HepG2 (cell line): Measurements from ENCODE around the gene LTBR. TPM values are rescaled to one million over a fixed set of nuclear protein-coding genes. Genes with fewer than 3 reads are reported as not detected.

Experiments
- ELF3 ChIP-seq: IDR thresholded peaks from 2 replicates; pipeline ENCODE4 v1.6.1; 2016; ENCODE audit warnings: missing genetic modification reagents, missing compliant biosample characterization
- GTF2F1 ChIP-seq: fragments of 150-350 bp; IDR thresholded peaks from 2 replicates; pipeline ENCODE4 v1.6.1; 2014; ENCODE audit warnings: low read length
- HDAC2 ChIP-seq: sonication (generic); formaldehyde crosslinking; IDR thresholded peaks from 2 replicates; pipeline ENCODE4 v1.4.0; 2020; ENCODE audit warnings: missing genetic modification reagents
- HNF1B ChIP-seq: sonication (generic); formaldehyde crosslinking; IDR thresholded peaks from 2 replicates; pipeline ENCODE4 v1.5.1; 2020; ENCODE audit warnings: mild to moderate bottlenecking, moderate library complexity, missing genetic modification reagents
- IRF2 ChIP-seq: IDR thresholded peaks from 2 replicates; pipeline ENCODE4 v1.6.1; 2018; ENCODE audit warnings: missing genetic modification reagents, missing compliant biosample characterization
- KDM3A ChIP-seq: IDR thresholded peaks from 2 replicates; pipeline ENCODE4 v1.6.1; 2018; ENCODE audit warnings: low read depth, missing compliant biosample characterization
- MBNL3 ChIP-seq: fragments of 250-450 bp; sonication (Bioruptor Pico); conservative IDR thresholded peaks from 2 replicates; pipeline ENCODE4 v1.8.0; 2022; ENCODE audit warnings: mild to moderate bottlenecking, inconsistent platforms
- PAXIP1 ChIP-seq: sonication (generic); formaldehyde crosslinking; conservative IDR thresholded peaks from 2 replicates; pipeline ENCODE4 v1.4.0; 2020; ENCODE audit warnings: mild to moderate bottlenecking, missing genetic modification reagents, moderate library complexity
- SALL2 ChIP-seq: sonication (generic); formaldehyde crosslinking; IDR thresholded peaks from 2 replicates; pipeline ENCODE4 v1.8.1; 2023; ENCODE audit warnings: mild to moderate bottlenecking, missing genetic modification reagents, inconsistent platforms
- SIX4 ChIP-seq: sonication (generic); formaldehyde crosslinking; IDR thresholded peaks from 2 replicates; pipeline ENCODE4 v1.4.0; 2020; ENCODE audit warnings: missing genetic modification reagents
- SNAPC4 ChIP-seq: sonication (generic); formaldehyde crosslinking; IDR thresholded peaks from 2 replicates; pipeline ENCODE4 v1.4.0; 2020; ENCODE audit warnings: mild to moderate bottlenecking, missing genetic modification reagents
- ZBTB43 ChIP-seq: sonication (generic); formaldehyde crosslinking; conservative IDR thresholded peaks from 2 replicates; pipeline ENCODE4 v1.4.0; 2020; ENCODE audit warnings: missing genetic modification reagents
- ZNF33B ChIP-seq: sonication (generic); formaldehyde crosslinking; IDR thresholded peaks from 2 replicates; pipeline ENCODE4 v1.5.1; 2020; ENCODE audit warnings: mild to moderate bottlenecking, missing genetic modification reagents
- ZNF800 ChIP-seq: sonication (generic); formaldehyde crosslinking; IDR thresholded peaks from 2 replicates; pipeline ENCODE4 v1.4.0; 2020; ENCODE audit warnings: missing genetic modification reagents
- polyA plus RNA-seq, 8 experiments: library from polyadenylated mRNA; depleted of rRNA in 3 of 8; stranded (reverse) in 7 of 8; unstranded in 1 of 8; fragments of >200 nt; fragmentation: Illumina TruSeq in 4 of 8; extraction: Trizol in 4 of 8; gene quantifications; 2 replicates each; pipeline versions ENCODE4 v1.2.1 to v1.2.3, GENCODE V29; 2011 to 2016; ENCODE audit warnings: low read depth in 4 of 8, missing spikeins in 1 of 8, mixed read lengths in 1 of 8; ENCODE audit not compliant: insufficient read depth in 1 of 8
- total RNA-seq, 5 experiments: library from RNA; depleted of rRNA; stranded (reverse); fragments of >200 nt; fragmentation: Illumina TruSeq; extraction: Trizol; gene quantifications; 2 replicates each; pipeline ENCODE4 v1.2.3, GENCODE V29; 2016; ENCODE audit warnings: low read depth in 1 of 5

LTBR gene
- total and polyA plus RNA-seq, 2 of the 13 experiments (the other 11 are each of a cell fraction or from before 2014, with no cell fraction given), result 31.4 to 34.8 TPM

- no peak for TF ChIP-seq HNF1B (CRISPR knock-in tag)
- no peak for TF ChIP-seq SIX4 (CRISPR knock-in tag)
- peak; percentile 71; the same call in 1 of the 2 replicates for TF ChIP-seq ZNF800 (CRISPR knock-in tag)
- TF ChIP-seq IRF2 (CRISPR knock-in tag), result peak; percentile 43; the same call in 1 of the 2 replicates
- no peak for TF ChIP-seq SALL2 (CRISPR knock-in tag)
- no peak for TF ChIP-seq GTF2F1
- TF ChIP-seq ZNF33B (CRISPR knock-in tag), result no peak
- TF ChIP-seq MBNL3, result no peak
- TF ChIP-seq SNAPC4 (CRISPR knock-in tag), result no peak
- TF ChIP-seq ZBTB43 (CRISPR knock-in tag), result 0 out of 2 replicates have a peak, but pooled peaks have one; percentile 27
- TF ChIP-seq ELF3 (CRISPR knock-in tag), result peak; percentile 61
- peak; percentile 66; the same call in 1 of the 2 replicates for TF ChIP-seq HDAC2 (CRISPR knock-in tag)
- TF ChIP-seq PAXIP1 (CRISPR knock-in tag), result peak; percentile 77
- TF ChIP-seq KDM3A (CRISPR knock-in tag), result no peak
These were observed 12.8 kb upstream of the LTBR start (continued) for GRCh38 chr12:6370994-6371754.
